Subcutaneous adipose tissue (tissue), 4 donors: Measurements from ENCODE around the gene PFDN1. TPM values are rescaled to one million over a fixed set of nuclear protein-coding genes. Genes with fewer than 3 reads are reported as not detected.

ENCODE experiments used
- CTCF ChIP-seq: fragments of 450-650 bp; IDR thresholded peaks from one replicate; pipeline ENCODE4 v1.5.1; 2016; ENCODE audit warnings: low read depth, mild to moderate bottlenecking, control low read depth, antibody characterized with exemption, moderate library complexity
- total RNA-seq, 4 donors: library from RNA; depleted of rRNA; stranded (reverse); fragments of >200 nt; gene quantifications; one replicate each; pipeline ENCODE4 v1.1.0, GENCODE V29; 2016

PFDN1 gene
- total RNA-seq, 4 donors from 2014 or later, result 70.2 to 116 (median 90.9) TPM

- no peak for TF ChIP-seq CTCF
Observed at GRCh38 chr5:140345919-140346347, 43.0 kb upstream of the PFDN1 start.

- no peak for TF ChIP-seq CTCF
Observed at GRCh38 chr5:140344683-140345423, 42.0 kb upstream of the PFDN1 start.

GRCh38 chr5:140342896-140343295 lies 40.0 kb upstream of the PFDN1 start:
- TF ChIP-seq CTCF, result no peak

GRCh38 chr5:140342287-140342686 lies 39.4 kb upstream of the PFDN1 start:
- TF ChIP-seq CTCF, result no peak

- TF ChIP-seq CTCF, result no peak
Observed at GRCh38 chr5:140341591-140341990, 38.7 kb upstream of the PFDN1 start.

GRCh38 chr5:140340605-140341121 lies 37.8 kb upstream of the PFDN1 start:
- TF ChIP-seq CTCF, result no peak

GRCh38 chr5:140339636-140340035 lies 36.7 kb upstream of the PFDN1 start:
- TF ChIP-seq CTCF, result no peak
